ENCODE results near the gene SLC8A1.

- TF ChIP-seq, protein P1, sequence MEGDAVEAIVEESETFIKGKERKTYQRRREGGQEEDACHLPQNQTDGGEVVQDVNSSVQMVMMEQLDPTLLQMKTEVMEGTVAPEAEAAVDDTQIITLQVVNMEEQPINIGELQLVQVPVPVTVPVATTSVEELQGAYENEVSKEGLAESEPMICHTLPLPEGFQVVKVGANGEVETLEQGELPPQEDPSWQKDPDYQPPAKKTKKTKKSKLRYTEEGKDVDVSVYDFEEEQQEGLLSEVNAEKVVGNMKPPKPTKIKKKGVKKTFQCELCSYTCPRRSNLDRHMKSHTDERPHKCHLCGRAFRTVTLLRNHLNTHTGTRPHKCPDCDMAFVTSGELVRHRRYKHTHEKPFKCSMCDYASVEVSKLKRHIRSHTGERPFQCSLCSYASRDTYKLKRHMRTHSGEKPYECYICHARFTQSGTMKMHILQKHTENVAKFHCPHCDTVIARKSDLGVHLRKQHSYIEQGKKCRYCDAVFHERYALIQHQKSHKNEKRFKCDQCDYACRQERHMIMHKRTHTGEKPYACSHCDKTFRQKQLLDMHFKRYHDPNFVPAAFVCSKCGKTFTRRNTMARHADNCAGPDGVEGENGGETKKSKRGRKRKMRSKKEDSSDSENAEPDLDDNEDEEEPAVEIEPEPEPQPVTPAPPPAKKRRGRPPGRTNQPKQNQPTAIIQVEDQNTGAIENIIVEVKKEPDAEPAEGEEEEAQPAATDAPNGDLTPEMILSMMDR (IDR thresholded peaks at IDR 0.05 in 4 of 5, conservative IDR thresholded peaks at IDR 0.05 in 1 of 5), result no peak
- no peak for TF ChIP-seq POLR2A (IDR thresholded peaks at IDR 0.05)
These were observed 261.4 kb downstream of the SLC8A1 start for GRCh38 chr2:40190457-40190856.
